Liver (tissue), 3 donors: ENCODE results near the gene SHD.

Experiments
- CTCF ChIP-seq: fragments of 150-350 bp; IDR thresholded peaks from 2 replicates; pipeline ENCODE4 v1.5.1; 2017; ENCODE audit warnings: improper control_type of control experiment, low read depth, low read length; ENCODE audit not compliant: missing input control
- NR2F2 ChIP-seq: IDR thresholded peaks from 2 replicates; pipeline ENCODE4 v1.6.1; 2016; ENCODE audit warnings: antibody characterized with exemption
- RAD21 ChIP-seq, 2 donors: IDR thresholded peaks; 2 replicates each; pipeline ENCODE4 v1.6.1; 2016; ENCODE audit warnings: antibody characterized with exemption in 2 of 2, mild to moderate bottlenecking in 2 of 2
- REST ChIP-seq: IDR thresholded peaks from 2 replicates; pipeline ENCODE4 v1.6.1; 2016; ENCODE audit warnings: antibody characterized with exemption, mild to moderate bottlenecking
- ZBTB33 ChIP-seq: IDR thresholded peaks from 2 replicates; pipeline ENCODE4 v1.6.1; 2016; ENCODE audit warnings: antibody characterized with exemption
- donor health status: healthy.
- donor health status: healthy.

DNA sequence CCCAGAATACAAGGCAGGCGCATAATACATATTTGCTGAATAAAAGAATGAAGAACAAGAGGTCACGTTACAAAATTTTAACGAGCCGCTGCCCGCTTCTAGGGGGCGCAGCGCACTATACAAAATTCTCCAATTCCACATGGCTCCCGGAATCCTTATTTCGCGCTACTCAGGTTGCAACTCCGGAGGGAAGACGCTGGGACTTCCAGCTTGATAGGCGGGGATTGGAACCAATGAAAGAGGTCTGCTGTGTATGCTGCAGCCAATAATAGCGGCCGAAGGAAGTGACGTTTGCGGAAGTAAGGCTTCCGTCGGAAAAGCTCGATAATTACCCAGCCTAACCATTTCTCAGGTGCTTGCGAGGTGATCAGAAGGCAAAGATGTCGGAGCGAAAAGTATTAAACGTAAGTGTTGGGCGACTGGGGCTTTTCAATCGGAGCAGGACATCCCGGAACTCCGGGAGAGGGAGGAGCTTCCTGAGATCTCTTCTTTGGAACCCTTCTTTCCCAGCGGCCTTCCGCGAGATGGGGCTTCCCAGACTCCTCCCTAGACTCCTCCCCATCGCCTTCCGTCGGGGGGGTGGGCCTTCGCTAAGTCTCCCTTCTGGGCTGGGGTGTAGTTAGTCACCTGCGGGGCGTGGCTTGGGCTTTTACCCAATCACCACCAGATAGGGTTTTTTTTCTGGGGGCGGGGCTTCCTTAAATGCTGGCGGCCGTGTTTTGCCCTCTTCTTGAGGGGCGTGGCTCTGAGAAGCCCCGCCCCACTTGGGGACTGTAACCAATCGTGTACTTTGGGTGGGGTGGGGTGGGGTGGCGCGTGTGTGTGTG lies 32.1 kb upstream of the SHD start, which contains the start of gene YJU2:
- TF ChIP-seq RAD21 (IDR thresholded peaks at IDR 0.05) (peak; percentile 36 to 63), CTCF (peak; percentile 28), NR2F2 (peak; percentile 60), REST (peak; percentile 34), ZBTB33 (peak; percentile 96)
